HG02973 (cell line): ENCODE data around the gene DDI2.
A peak's percentile ranks its signal among the peaks of the same experiment; 100 is the strongest.

ENCODE experiments used
- ATAC-seq: cut with Tn5 transposase; IDR thresholded peaks from one replicate; pipeline ENCODE4 v1.9.1; 2021; ENCODE audit warnings: moderate library complexity; ENCODE audit not compliant: unreplicated experiment

The DDI2 gene

DNA sequence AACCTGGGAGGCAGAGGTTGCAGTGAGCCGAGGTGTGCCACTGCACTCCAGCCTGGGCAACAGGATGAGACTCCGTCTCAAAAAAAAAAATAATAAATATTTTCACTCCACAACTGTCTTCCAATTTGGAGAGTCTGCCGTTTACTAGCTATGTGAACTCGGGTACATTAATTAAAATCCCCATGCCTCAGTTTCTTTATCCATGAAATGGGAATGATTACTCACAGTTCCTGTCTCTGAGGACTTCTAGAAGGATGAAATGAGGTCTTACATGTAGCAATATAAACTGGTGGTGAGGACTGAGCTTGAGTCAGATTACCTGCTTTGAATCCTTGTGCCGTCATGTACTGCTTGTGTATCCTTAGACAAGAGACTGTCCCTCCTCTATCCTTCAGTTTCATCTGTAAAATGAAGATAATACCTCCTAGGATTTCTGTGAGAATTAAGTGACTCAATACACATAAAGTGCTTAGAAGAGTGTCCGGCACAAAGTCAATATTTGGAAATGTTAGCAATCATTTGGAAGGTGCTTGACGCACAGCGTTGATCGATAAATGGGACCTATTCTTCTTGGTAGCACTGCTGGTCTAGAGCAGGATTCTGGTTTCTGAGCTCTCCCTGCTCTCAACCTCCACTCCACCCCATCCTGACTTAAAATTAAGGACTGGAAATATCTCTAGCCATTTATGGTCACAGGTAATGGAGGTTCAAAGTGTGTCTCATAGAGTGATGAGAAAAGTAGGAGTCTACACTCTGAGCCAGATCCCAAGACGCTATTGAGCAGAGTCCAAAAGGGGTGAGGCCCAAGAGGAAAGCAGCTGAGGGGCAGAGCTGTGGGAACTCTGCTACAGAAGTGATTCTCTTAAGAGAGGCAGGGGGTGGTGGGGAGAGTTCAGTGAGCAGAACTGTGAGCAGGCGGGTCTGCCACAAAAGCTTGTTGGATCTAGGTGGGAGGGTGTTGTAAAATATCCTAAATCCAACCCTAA, 11.6 kb upstream of the DDI2 start:
- ATAC-seq = no peak

DNA sequence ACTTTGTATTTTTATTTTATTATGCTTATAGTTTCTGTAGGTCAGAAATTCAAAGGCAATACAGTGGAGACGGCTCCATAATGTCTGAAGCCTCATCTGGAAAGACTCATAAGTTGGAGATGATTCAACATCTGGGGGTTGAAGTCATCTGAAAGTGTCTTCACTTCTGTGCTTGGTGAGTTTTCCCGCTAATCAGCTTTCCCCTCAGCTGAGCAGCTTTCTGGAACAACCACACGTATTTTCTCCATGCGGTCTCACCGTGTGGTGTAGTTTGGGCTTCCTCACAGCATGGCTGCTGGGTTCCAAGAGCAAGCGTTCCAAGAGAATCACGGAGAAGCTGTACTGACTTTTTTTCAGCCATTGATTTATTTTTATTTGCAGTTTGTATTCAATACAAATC, 7.6 kb upstream of the DDI2 start:
- ATAC-seq = no peak

DNA sequence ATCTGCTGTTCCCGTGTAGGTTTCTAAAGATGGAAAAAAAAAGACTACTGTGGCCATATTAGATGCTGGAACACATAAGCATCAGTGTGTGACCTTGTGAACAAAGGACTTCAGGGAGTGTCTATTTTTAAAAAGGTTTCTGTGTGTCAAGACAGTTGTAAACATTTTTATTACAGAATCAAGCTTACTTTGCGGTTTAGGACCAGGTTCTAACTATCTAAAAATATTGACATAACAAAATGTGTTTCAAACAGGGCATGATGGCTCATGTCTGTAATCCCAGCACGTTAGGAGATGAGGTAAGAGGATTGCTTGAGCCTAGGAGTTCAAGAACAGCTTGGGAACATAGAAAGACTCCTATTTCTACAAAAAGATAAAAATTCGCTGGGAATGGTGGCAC, 7.1 kb upstream of the DDI2 start:
- ATAC-seq = no peak

DNA sequence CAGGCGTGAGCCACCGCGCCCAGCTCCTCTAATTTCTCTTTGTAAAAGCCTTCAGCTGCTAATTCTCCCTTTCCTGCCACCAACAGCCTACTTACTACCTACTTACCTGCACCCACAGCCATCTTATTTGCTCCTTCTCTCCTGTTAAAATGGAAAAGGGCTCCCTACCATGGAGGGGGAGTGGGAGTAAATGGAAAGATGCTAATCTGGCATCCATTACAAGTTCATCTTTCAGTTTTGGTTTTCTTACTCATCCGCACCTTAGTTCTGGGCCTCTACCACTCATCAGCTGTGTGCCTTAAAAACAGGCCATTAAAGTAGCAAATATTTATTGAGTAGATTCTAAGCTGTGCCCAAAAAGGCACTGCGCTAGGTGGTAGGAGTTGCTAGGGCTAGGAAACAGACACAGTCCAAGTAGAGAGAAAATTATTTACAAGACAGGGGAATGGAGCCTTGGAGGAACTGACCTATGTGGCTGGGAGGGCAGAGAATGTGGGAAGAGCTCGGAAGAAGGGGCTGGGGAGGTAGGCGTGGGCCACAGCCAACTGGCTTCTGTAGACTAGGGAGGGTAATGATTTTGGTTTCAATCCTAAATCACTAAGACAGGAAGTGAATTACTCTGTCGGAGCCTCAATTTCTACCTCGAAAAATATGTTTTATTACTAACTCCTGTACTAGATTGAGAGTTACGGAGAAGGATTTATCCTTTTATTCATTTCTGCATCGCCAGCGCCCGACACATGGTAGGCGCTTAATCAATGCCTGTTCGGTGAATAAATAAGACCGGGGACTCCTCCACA, 685 bp upstream of the DDI2 start:
- ATAC-seq = no peak

DNA sequence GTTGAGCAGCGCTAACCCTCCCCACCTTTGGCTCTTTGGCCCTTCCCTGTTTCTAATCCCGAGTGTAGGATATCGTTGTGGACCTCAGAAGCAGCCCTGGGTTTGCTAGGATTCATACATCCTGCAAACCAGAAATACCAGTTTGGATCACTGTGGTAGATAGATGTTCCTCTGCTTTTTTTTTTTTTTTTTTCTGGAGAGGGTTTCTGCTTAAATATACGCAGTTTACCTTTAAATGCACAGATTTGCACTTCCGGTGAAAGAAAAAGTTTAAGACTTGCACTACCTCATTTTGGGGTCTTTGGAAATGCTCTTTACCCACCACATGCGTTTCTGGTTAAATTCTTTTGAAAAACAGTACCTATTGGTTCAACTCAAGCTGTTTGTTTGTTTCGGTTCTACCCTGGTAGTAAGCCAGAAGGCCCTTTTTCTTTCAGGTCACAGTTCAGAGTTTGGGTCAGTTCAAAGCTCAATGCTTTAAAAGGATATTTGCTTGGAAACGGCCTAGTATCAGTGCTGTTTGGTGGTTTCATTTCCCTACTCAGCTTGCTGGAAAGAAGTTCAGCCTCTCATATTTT, 908 bp downstream of the DDI2 start:
- no peak for ATAC-seq

DNA sequence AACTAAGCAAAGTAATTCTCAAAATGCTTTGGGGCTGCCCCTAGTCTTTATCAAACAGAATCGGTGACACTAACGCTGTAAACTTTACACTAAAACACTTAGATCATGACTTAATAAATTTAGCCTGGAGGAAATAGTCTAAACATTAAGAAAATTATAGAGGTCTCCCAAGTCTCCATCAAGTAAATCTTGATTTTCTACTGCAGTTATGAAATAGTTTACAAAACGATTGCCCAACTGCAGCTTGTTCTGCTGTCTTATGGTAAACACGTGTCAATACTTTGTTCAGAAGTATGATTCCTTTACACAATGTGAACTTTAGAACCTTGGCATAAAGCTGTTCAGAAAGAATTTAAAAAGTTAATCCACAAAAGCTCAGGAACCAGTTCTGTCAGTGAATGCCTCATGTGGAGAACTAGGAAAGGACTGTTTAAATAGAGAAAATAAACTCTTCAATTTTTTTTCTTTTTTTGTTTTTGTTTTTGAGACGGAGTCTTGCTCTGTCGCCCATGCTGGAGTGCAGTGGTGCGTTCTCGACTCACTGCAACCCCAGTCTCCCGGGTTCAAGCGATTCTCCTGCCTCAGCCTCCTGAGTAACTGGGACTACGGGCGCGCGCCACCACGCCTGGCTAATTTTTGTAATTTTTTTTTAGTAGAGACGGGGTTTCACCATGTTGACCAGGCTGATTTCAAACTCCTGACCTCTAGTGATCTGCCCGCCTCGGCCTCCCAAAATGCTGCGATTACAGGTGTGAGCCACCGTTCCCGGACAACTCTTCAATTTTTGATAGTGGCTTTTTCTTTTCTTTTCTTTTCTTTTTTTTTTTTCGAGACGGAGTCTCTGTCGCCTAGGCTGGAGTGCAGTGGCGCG, 1.6 kb downstream of the DDI2 start:
- no peak for ATAC-seq

DNA sequence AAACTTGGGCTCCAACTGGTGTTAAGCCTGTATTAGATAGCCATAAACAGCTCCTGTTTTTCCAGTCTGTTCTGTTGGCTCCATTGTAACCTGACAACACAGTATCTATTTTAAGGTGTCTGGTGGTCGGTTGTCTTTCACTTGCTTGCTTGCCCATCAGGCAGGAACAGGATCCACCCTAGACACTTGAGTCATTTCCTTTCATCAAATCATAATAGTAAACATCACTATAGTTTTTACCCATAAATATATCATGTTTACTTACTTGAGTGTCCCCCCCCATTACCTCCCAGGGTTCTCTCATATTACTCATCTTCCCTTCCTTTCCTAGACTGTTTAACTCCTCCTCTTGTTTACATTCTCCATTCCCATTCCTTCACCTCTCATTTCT, 2.9 kb downstream of the DDI2 start:
- no peak for ATAC-seq

DNA sequence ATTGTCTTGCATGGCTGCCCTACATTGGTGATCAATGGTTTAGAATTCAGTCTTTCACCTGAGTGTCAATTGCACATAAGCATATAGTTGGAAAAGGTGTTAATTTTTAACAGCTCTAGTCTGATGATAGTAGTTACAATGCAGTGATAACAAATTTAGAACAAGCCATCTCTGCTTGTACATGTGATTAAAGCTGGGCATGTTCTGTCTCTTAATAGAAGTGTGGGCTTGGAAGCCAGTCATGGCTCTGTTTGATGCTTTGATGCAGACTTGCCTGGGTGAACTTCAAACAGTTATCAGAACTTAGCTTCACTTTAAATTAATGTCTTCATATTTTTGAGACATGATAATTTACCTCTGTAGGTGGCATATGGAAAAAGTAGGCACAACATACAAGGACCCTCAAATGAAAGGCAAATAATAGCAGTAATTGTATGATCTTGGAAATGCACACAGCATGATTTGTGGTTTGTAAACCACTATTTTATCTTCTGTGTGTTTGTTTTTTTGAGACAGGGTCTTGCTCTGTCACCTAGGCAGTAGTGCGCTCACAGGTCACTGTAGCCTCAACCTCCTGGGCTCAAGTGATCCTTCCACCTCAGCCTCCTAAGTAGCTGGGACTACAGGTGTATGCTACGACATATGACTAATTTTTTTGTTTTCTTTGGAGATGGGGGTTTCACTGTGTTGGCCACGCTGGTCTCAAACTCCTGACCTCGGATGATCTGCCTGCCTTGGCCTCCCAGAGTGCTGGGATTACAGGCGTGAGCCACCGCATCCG, 3.8 kb downstream of the DDI2 start:
- ATAC-seq = no peak

DNA sequence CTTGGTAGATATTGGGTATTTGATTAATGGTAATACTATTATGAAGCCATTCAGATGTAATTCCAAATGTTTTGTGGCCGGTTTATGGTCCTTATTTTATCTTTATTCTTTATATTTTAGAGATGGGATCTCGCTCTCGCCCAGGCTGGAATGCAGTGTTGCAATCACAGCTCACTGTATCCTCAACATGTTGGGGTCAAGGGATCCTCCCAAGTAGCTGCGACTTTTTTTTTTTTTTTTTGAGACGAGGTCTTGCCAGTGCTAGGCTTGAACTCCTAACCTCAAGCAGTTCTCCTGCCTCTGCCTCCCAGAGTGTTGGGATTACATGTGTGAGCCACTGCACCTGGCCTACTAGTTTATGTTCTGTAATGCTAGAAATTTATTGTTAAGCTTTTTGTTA, 4.7 kb downstream of the DDI2 start:
- no peak for ATAC-seq

DNA sequence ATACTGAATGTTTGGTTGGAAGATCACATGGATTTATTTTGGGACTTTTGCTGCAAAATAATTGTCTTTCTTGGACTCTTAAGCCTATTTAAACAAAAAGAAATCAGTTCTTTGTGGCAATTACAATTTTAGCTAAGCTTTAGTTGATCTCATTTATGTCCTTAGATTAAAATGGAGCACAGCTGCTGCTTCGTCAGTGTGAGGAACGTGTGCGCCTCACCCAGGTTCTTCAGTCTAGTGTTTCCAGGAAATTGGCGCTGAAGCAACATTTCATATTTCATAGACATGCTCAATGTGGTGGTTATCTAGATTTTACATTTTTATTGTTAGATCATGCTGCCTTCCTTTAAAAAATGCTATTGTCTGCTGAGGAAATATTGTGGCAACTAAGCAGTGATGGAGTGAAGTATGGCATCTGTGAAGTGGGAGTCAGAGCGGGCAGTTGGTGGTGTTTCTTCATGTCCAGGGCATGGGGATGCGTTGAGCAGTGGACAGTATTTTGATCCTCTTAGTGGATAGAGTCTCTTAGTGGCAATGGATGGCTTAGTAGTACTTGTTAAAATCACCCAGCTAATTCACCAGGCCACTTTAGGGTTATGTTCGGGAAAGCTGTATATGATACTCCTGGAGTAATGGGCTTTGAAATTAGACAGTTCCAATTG, 5.6 kb downstream of the DDI2 start:
- ATAC-seq = no peak

DNA sequence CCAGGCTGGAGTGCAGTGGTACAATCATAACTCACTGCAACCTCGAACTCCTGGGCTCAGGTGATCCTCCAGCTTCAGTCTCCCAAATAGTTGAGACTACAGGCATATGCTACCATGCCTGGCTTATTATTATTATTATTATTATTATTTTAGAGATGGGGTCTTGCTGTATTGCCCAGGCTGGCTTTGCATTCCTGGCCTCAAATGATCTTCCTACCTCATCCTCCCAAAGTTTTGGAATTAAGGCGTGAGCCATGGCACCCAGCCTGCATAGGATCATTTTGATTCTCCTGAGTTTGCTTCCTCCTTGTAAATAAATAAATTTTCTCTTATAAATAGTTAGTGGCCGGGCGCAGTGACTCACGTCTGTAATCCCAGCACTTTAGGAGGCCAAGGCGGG, 6.2 kb downstream of the DDI2 start:
- ATAC-seq = no peak

DNA sequence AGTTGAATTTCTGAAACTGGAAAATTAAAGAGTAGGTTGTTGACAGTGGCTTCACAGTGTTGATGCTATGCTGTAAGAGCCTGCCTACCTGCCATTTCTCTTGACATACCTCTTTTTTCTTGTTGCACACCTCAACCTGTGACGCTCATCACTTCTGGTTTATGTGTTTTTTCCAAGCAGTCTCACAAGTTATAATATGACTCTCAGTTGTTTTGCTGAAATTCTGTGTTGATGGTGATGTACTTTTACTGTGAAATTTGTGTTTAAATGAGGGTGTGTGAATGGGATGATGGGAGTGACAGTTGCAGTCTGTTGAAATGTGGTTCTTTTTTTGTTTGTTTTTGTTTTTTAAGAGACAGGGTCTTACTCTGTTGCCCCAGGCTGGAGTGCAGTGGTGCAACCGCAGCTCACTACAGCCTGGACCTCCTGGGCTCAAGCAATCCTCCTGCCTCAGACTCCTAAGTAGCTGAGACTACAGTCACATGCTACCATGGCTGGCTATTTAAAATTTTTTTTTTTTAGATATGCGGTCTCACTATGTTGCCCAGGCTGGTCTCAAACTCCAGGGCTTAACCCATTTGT, 7.0 kb downstream of the DDI2 start:
- ATAC-seq = no peak

DNA sequence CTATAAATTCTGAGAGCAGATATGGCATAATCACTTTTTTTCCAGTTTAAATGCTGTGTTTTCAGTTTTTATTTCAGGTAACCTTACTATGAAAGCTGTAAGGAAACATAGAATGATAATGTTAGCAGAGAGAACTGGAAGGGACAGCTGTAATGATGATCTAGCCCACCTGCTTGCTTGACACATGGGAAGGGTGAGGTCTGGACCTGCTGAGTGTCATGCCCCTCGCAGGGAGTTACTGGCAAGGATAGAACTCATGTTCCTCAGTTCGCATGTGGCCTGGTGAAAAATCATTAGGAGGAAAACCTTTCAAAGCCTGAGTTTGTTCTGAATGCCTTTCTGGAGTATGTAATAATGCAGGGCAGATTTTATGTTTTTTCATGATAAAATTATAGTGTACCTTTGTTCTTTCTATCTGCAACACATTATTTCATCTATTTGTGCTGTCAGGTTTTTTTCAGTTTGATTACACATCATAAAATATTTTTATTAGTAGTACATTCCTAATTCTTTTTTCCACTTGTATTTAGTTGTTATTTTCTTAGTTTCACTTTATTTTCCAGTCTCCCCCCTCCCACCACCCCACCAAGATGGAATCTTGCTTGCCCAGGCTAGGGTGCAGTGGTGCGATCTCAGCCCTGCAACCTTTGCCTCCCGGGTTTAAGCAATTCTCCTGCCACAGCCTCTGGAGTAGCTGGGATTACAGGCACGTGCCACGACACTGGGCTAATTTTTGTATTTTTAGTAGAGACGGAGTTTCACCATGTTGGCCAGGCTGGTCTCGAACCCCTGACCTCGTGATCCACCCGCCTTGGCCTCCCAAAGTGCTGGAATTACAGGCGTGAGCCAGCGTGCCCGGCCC, 8.0 kb downstream of the DDI2 start:
- ATAC-seq = no peak

DNA sequence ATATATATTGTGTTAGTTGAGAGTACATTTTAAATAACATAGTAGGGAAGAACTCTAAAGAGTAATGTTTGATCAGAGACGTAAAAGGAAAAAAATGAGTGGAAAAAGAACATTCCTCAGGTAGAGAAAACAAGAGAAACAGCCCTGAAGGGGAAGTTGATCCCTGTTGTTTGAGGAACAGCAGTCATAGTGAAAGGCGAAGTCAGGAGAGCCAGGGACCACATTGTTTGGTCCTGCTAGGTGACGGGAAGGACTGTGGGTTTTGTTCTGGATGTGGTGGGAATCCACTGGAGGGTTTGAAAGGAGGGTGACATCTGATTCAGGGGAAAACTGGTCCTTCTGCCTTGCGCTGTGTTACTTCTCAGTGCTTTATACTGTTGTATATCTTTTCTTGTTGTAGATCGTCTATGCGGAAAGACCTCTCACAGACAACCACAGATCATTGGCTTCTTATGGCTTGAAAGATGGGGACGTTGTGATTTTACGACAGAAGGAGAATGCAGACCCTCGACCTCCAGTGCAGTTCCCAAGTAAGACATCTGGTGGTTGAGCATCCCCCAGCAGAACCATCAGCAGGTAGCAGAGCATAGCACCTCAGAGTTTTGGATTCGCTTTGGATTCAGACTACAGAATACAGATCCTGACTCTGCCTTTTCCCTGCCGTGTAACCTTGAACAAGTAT, 9.2 kb downstream of the DDI2 start:
- no peak for ATAC-seq

DNA sequence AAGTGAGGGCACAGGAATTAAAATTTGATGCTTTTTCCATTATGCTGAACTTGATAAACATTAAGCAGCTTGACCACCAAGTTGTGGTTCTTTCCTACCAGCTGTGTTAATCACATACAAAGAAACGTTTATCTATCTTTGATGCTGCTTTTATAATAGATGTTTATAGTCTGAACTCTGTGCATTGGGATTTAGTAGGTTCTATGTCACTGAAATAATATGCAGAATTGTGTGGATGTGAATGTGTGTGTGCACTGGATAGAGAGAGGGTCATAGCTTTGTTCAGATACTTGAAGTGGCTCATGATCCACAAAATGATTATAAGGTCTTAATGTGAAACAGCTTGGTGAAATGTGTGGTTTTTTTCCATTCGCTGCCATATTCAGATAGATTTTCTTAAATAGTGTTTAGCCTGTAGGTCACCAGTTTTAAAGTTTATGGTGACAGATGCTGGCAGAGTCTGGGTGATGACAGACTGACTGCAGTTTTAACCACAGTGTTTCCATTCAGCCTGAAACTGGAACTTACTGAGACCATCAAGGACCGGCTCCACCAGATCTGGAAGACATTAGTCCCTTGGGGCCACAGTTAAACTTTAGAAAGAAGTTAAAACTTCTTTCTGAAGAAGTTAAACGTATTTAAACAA, 10.2 kb downstream of the DDI2 start:
- peak; percentile 77 for ATAC-seq

DNA sequence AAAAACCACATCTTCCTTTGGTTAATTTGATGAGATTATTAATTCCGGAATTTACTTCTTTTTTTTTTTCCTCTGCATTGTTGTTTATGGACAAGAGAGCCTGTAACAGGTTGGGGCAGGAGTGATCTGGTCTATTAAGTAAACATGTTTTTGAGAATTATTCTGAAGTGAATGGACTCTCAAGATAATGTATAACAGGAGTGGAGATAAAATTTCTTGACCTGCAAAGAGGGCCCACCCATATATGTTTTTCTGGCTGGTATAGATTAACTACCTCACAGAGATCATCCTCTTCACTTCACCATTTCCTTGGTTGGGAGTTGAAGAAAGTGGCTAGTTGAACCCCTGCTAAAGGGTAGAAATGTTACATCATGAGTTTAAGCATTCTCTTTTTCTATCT, 10.7 kb downstream of the DDI2 start:
- peak; percentile 18 for ATAC-seq

DNA sequence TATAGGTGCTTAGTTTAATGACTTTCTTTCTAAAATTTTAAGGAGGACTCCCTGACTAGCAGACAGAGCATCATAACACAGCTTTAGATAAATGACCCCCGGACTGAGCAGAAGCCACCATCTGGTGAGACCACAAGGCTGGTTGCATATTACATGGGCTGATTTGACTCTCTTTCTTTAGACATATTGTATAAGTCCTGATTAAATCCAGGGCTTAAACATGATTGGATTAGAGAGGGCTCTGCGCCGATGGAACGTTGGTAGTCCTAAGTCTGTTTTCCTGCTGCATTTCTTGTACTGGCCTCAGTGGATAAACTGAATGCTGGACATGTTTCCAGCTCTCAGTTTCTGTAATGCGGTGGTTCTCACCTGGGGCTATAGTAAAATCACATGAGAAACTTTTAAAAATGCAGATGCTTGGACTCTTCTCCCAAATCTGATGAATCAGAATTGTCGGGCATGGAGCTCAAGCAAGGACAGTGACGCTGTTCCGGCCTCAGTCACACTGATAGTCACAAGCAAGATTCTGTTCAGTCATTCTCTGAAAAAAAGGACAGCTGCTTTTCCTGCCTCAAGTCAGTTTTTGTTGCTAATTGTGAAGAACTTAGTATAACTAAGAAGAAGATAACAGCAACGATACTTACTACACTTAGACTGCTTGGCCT, 16.6 kb downstream of the DDI2 start:
- no peak for ATAC-seq
